DOHH2 (cell line): ENCODE measurements around the gene BBOF1.

Experiments
- EZH2phosphoT487 ChIP-seq: fragments of 200-600 bp; sonication (generic); IDR thresholded peaks from 2 replicates; pipeline ENCODE4 v1.6.1; 2017; ENCODE audit warnings: borderline replicate concordance, mild to moderate bottlenecking, antibody characterized with exemption, low read length, moderate library complexity, mixed read lengths
- TF ChIP-seq, protein P1 (sequence below): fragments of 200-600 bp; sonication (generic); IDR thresholded peaks from one replicate; pipeline ENCODE4 v1.5.1; 2014; ENCODE audit warnings: antibody characterized with exemption, mild to moderate bottlenecking, low read depth, low read length; ENCODE audit not compliant: poor library complexity, severe bottlenecking

DNA sequence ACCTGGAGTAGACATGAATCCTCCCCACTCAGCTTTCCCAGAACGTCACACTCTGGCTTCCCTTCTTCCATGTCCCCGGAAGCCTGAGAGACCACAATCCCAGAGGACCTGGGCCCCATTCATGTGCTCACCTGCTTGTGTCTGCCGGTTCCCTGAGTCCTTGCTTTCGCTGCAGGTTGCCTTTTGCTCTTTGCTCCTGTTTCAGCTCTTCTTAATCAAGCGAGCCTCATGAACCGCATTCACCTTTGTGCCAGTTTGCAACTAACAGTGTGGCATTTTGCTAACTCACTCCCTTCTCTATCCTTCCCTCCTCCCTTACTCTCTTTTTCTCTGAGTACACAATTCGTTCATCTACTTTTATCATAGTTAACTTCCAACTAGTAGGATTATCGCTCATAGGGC lies 23.2 kb upstream of the BBOF1 start:
- TF ChIP-seq, protein P1, sequence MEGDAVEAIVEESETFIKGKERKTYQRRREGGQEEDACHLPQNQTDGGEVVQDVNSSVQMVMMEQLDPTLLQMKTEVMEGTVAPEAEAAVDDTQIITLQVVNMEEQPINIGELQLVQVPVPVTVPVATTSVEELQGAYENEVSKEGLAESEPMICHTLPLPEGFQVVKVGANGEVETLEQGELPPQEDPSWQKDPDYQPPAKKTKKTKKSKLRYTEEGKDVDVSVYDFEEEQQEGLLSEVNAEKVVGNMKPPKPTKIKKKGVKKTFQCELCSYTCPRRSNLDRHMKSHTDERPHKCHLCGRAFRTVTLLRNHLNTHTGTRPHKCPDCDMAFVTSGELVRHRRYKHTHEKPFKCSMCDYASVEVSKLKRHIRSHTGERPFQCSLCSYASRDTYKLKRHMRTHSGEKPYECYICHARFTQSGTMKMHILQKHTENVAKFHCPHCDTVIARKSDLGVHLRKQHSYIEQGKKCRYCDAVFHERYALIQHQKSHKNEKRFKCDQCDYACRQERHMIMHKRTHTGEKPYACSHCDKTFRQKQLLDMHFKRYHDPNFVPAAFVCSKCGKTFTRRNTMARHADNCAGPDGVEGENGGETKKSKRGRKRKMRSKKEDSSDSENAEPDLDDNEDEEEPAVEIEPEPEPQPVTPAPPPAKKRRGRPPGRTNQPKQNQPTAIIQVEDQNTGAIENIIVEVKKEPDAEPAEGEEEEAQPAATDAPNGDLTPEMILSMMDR: no peak
- no peak for TF ChIP-seq EZH2phosphoT487
